Activated CD4-positive, alpha-beta T cell treated with anti-CD3 and anti-CD28 coated beads, Interleukin-2, amount 50 U/mL, for 48 hours (primary cell): ENCODE measurements around the gene CDC42EP3.

Experiments
- DNase-seq, 2 experiments: peaks; one replicate each; pipeline ENCODE4 v3.0.0-alpha.2; 2020

CDC42EP3 gene

DNA sequence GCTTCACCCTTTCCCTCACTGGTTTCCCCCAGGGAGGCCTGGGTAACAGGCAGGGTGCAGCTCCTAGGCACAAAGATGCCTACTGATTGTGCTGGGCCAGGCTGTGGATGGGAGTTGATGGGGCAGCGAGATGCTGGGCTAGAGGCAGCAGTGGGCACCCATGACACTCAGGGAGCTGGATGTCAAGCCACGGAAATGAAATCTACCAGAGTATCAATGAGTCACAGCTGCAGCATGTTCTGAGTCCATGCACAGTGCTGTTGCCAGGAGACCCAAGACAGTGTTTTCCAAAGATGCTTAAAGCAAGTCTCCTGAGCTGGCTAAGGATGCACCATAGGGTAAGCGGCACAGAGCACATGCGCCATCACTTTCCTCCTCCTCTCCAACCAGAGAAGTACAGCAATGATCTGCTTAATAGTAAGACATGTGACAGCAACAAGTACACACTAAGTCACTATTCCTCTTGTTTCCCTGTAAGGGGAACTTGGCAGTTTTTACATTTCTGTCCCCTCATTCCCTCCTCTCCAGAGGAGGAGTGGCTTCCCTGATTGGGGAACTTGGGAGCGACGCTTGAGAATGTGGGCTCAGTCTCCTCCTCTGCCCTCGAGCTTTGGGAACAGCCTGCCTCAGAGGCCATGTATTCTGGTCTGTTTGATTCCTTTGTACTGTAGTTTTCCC lies 57.2 kb downstream of the CDC42EP3 start:
- DNase-seq = no peak

DNA sequence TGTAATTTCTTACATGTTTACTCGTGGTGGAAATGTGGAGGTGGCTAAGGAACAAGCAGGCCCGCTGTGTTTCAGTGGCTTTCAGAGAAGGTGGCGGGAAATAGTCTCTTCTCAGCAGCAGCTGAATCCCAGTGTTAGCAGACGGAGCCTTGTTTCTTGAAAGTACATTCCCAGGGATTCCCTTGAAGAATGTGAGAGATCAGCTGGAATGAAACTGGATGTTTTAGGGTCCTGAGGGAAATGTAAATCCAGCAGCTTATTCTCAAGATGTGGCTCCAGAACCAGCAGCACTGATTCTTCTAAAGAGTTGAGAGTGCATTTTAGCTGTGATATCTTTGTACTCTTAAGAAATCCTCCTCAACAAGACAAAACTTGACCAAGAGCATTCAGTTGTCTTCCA lies 59.1 kb downstream of the CDC42EP3 start:
- no peak for DNase-seq

DNA sequence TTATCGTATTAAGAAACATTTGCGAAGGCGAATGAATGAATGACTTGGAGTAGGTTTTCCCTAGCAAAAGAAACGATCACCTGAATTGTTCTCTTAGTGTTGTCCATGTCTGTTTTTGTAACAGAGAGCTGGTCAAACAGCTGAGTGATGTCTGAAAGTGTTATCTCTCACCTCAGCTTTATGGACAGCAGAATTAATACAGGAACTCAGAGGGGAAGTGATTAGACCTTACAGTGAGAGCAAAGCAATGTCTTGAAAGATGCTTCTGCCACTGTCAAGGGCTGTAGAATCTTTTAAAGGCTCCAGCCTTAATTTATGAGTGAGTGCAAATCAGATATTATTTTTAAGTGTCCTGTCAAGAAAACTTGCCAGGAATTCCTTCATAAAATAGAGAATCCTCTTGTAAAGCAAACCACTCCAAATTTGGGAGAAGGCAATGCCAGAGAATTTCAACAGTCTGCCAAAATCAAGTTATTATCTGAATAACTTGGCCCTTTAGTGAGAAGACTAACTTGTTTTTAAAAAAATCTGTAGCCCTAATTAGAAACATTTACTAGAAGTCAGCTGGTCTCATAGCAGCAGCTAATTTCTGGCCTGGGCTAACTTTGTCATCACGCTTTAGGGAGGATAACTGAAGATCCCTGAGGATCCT lies 60.7 kb downstream of the CDC42EP3 start:
- no peak for DNase-seq

DNA sequence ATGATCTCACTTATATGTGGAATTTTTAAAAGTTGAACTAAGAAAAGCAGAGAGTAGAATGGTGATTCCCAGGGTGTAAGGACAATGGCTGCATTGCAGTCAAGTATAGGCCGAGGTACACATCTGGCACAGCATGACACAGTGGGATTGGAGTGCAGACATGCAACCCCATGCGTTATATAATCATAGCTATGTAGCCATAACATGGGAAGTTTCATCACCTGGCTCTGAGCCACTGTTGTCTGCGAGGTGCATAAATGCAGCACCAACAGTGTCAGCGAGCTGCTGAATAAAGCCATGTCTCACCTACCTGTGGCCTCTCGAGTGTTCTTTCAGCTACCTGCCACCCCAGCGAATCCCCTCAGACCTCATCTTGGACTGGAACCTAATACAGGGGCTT lies 61.7 kb downstream of the CDC42EP3 start:
- DNase-seq = no peak

DNA sequence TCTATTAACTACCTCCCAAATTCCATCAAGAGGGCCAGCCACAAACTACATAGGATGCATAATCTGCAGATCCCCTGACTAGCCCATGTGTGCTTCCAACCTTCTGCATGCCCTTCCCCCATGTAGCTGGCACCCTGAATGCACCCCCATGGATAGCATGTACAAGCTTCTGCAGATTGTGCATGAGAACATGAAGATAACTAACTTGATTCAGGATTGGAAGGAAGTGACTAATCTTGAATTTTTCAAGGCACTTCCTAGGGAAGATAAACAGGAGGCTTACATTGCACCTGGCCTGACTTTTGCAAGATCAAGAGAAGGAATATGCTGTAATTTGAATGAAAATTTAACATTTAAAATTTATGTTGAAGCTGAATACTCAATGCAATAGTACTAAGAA lies 66.7 kb downstream of the CDC42EP3 start:
- DNase-seq = no peak

DNA sequence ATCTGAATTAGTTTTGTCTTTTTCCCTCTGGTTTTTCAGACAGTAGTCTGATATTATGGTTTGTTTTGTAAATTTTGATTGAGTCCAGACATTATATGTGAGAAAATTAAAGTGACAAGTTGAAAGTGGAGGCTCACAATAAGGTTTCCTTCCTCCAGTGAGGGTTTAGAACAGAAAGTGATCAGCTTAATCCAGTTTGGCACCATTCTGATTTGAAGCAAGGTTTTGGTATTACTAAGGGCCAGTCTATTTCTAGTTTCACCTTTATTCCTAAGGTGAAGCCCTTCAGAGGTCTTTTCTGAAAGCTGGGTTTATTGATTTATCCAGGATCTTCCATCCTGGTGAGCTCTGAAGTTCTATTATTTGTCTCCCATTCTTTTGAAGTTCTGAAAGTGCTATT lies 68.7 kb downstream of the CDC42EP3 start:
- no peak for DNase-seq

DNA sequence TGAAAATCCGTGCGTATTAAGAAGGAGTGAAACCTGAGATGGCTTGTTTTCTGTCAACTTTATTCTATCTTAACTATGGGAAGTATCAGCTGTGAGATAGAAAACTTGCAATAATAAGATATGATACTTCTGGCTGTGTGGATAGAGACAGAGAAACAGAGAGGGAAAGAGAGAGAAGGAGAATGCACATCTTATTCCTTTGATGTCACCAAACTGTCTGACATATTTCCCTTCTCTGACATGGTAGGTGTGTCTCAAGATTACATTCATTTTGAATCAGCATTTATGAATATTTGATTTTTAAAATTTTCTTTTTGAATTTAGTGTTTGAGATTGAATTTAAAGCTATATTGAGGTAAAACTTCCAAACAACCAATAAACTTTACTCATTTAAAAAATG lies 69.4 kb downstream of the CDC42EP3 start:
- no peak for DNase-seq

DNA sequence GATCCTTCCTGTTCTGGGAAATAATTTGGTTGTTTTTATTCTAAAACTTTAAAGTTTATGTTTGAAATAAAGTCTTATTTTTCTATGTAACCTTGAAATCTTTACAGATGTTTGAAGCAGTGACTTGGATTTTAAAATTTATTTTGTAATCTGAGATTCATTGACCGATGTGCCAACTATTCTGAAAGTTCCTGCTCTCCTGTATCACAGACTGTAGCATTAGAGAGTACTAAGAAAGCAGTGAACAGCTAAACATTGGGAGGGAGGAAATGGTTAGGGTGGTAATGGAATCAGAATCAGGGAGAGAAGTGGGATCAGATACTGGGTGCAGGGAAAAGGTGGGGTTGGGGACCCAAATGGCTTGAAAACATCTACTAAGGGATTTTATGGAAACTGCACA lies 69.9 kb downstream of the CDC42EP3 start:
- DNase-seq = no peak

DNA sequence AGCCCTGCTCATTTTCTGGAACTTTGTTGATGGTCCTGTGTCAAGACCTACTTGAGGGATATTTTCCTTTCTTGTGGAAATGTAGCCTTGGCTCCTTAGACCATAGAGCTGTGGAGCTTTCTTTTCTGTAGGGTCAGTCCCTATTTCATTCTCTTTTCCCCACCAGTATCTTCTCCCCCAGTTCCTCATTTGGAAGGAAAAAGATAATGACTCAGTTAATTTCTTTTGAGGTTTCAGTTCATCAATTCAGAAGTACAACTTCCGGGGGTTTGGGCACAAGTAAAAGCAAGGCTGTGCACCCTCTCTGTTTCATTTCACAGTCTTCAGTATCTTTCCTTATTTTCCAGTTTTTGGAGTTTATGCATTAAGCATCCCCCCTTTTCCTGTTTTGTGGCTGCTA lies 70.7 kb downstream of the CDC42EP3 start:
- no peak for DNase-seq

DNA sequence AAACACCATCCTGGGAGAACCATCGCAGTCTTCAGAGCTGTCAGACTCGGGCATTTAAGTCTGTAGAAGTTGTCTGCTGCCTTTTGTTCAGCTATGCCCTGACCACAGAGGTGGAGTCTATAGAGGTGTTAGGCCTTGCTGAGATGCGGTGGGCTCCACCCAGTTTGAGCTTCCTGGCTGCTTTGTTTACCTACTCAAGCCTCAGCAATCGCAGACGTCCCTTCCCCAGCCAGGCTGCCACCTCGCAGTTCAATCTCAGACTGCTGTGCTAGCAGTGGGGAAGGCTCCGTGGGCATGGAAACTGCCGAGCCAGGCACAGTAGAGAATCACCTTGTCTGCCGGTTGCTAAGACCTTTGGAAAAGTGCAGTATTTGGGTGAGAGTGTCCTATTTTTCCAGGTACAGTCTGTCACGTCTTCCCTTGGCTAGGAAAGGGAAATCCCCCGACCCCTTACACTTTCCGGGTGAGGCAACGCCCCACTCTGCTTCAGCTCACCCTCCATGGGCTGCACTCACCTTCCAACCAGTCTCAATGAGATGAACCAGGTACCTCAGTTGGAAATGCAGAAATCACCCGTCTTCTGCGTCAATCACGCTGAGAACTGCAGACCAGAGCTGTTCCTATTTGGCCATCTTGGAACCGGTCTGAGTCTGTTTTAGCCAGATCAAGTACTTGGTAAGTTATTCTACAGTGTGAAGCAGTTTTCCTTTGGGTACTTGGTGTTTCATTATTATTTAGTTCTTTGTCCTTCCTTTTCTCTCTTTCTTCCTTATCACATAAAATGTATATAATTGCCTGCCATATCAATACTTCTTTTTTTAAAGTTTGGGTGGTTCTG lies 71.5 kb downstream of the CDC42EP3 start:
- no peak for DNase-seq

DNA sequence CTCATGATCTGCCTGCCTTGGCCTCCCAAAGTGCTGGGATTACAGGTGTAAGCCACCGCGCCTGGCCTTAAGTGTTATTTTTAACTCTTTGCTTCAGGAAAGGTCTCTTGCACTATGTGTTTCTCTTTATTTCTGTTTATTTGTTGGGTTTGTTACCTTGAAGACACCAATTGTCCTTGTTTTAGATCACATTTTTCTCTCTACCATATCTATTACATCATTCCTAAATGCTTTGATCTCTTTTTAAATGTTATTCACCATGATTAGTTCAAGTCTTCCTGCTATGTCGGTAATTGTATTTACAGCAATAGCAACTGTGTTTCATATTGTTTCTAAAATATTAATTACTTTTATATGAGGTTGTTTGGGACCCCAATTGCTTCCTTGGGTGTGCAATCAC lies 77.7 kb downstream of the CDC42EP3 start:
- DNase-seq = no peak

DNA sequence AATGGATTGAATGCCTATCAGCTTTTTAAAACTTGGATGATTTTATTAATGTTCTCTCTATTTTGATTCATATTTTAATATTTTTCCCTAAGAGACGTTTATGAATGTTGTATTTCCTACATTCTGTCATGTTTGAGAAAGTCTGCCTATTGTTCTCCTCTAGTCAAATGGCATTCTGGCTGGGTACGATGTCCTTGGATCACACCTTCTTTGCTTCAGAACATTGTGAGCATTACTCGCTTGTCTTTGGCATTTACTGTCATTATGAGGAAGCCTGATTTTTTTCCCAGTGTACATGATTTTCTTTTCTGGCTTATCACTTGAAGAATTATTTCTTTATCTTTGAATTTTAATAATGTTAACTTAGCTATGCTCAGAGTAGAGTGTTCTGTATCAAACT lies 78.4 kb downstream of the CDC42EP3 start:
- DNase-seq = no peak
